Measurements from ENCODE around the gene E2F4.

- no peak for TF ChIP-seq CTCF (IDR thresholded peaks at IDR 0.05)
- no peak for TF ChIP-seq POLR2A (IDR thresholded peaks at IDR 0.05)
Observed at GRCh38 chr16:67165121-67166078, 26.6 kb upstream of the E2F4 start.
